Inflammatory macrophage treated with lipopolysaccharide for 4 hours (primary cell): Measurements from ENCODE around the gene PTF1A.

Experiments used
- DNase-seq: peaks from one replicate; pipeline ENCODE4 v3.0.0-alpha.2; 2020

Gene PTF1A, protein sequence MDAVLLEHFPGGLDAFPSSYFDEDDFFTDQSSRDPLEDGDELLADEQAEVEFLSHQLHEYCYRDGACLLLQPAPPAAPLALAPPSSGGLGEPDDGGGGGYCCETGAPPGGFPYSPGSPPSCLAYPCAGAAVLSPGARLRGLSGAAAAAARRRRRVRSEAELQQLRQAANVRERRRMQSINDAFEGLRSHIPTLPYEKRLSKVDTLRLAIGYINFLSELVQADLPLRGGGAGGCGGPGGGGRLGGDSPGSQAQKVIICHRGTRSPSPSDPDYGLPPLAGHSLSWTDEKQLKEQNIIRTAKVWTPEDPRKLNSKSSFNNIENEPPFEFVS

DNA sequence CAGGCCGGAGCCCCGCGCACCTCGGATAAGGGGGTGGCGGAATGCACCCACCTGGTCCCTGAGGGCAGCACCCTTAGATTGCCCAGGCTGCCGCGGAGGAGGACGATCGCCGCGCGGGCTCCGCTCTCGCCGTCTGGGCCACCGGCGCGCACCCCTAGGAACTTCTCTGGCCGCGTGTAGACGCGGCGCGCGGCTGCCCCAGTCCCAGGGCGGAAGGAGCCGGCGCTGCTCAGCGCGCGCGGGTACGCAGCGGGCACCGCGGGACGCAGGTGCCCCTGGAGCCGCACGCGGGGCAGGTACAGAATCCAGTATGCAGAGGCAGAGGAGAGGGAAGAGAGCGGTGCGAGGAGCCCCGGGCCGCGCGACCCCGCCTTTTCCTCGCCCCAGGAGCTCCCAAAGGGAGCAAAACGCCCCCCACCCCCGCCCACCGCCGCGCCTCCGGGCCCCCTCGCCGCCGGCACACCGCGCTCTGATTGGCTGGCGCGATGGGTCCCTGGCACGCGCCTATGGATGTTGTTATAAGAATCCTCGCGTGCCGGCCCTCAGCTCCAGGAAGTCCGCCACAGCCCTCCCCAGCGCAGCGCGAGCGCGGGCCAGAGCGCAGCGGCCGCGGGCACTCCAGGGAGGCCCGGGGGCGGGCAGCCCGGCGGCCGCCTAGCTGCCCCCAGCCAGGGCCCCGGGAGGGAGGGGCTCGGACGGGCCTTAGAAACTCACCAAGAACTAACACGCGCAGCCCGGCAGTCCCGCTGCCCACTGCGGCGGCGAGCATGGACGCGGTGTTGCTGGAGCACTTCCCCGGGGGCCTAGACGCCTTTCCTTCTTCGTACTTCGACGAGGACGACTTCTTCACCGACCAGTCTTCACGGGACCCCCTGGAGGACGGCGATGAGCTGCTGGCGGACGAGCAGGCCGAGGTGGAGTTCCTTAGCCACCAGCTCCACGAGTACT, at the start of gene PTF1A:
PTF1A (plus strand) TSS at position 549 of the 948 bp plus-strand sequence; CDS start at position 768, 219 bp downstream.
- no peak for DNase-seq

- no peak for DNase-seq
These were observed 45.9 kb upstream of the PTF1A start for GRCh38 chr10:23146258-23146657.

DNA sequence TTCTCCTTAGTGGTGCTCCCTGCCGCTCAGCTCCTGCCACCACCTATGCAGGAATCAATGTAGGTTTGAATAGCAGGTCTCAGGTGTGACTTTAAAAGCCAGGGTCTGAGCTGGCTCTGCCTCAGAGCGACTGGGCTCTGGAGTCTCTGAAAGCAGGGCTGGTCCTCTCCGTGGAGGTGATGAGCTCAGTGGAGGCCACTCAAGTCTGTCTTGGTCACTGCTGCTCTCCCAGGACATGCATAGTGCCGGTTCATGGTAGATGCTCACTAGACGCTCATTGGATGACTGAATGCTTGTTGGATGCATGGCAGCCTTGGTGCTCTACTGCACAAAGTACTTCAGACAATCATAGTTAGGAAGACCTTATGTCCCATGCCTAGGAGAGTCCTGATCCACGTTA, 45.1 kb upstream of the PTF1A start:
- DNase-seq: no peak

GRCh38 chr10:23148214-23148613, 43.9 kb upstream of the PTF1A start:
- DNase-seq: no peak

GRCh38 chr10:23150091-23150490, 42.0 kb upstream of the PTF1A start:
- DNase-seq: no peak

- no peak for DNase-seq
These were observed 41.5 kb upstream of the PTF1A start for GRCh38 chr10:23150610-23151009.

GRCh38 chr10:23151071-23151470, 41.0 kb upstream of the PTF1A start:
- no peak for DNase-seq

- DNase-seq: no peak
These were observed 36.9 kb upstream of the PTF1A start for GRCh38 chr10:23155169-23155568.

DNA sequence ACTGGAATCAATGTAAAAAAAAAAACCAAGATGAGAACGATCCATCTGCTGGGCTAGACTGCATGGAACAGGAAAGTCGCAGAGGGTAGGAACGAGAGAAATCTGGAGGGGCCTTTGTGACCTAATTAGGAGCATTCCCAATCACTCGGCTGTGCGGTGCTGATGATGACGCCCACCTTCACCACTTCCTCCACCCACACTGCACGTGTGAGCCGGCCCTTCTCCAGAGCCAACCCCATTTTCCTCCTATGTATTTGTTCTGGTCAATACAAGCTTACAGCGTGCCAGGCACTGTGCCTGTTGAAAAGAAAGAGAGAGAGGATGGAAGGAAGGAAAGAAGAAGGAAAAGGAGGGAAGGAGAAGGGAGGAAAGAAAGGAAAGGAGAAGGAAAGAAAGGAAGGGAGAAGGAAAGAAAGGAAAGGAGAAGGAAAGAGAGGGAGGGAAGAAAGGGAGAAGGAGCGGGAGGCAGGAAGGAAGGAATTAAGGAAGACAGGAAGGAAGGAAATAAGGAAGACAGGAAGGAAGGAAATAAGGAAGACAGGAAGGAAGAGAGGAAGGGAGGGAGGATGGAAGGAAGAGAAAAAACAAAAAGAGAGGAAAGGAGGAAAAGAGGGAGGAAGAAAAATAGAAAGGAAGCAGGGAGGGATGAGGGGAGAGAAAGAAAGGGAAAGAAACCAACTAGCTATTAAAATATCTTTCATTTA, 35.5 kb upstream of the PTF1A start:
- DNase-seq: no peak

DNA sequence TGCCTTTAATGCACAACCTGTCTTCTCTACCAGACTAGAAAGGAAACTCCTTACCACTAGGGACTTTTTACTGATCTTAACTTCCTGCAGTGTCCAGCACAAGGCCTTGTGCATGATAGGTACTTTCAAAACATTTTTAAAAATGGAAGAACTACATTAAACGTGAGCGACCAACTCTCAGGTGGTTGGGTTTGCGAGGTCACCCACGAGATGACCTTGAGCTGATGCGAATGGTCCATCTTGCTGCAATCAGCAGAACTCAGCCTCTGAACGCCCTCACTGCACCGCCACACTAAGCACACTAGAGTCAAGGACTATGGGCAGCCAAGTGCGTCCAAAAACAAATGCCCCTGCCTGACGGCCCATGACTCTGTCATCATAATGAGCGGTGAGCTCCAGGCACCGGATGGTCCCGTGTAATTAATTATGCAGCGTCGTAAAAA, 34.9 kb upstream of the PTF1A start:
- DNase-seq: no peak

DNA sequence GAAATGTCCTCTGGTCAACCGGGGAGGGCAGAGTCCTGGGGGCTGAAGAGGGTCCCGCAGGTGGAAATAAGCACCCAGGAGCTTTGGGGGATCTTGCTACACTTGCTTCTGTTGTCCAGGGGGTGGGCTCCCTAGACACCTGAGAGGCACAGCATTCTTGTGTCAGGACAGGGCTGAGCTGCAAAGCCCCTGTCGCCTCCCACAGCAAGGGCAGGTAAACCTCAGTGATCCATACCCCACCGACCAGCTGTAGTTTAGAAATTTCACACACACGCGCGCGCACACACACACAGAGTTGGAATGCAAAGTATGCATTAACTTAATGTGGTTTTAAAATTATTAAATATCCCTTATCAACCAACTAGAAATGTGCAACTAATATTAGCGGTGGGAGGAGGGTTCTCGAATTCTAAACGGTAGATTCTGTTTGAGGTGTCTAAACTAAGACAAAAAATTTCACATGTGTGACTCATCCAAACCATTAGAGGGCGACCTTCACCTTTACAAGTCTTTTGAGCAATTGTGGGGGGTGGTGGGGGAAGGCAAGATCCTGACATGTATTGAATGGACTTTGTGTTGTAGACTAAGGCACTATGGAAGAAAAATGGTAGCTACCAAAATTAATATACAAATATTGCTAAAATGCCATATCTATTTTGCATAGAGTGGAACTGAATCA, 34.3 kb upstream of the PTF1A start:
- peak; percentile 23 for DNase-seq

DNA sequence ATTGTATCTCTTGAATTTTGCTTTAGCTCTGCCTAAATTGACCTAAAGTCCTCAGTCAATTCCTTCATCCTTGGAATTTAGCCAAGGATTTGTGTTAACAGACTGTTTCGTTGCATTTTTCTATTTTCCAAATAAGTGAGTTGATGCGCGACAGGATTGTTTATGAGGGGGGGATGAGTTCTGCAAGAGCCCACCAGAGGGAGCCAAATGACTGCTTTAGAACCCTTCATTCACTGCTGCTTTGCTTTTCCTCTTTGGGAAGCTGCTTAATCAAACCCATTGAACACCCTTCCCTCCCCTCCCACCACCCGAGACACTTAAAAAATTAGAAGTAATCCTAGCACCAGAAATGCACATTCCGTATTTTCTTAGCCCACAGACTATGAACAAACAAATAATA, 33.7 kb upstream of the PTF1A start:
- peak; percentile 49 for DNase-seq

GRCh38 chr10:23171232-23171876, 20.8 kb upstream of the PTF1A start:
- DNase-seq: no peak

GRCh38 chr10:23172429-23173213, 19.5 kb upstream of the PTF1A start:
- no peak for DNase-seq

DNA sequence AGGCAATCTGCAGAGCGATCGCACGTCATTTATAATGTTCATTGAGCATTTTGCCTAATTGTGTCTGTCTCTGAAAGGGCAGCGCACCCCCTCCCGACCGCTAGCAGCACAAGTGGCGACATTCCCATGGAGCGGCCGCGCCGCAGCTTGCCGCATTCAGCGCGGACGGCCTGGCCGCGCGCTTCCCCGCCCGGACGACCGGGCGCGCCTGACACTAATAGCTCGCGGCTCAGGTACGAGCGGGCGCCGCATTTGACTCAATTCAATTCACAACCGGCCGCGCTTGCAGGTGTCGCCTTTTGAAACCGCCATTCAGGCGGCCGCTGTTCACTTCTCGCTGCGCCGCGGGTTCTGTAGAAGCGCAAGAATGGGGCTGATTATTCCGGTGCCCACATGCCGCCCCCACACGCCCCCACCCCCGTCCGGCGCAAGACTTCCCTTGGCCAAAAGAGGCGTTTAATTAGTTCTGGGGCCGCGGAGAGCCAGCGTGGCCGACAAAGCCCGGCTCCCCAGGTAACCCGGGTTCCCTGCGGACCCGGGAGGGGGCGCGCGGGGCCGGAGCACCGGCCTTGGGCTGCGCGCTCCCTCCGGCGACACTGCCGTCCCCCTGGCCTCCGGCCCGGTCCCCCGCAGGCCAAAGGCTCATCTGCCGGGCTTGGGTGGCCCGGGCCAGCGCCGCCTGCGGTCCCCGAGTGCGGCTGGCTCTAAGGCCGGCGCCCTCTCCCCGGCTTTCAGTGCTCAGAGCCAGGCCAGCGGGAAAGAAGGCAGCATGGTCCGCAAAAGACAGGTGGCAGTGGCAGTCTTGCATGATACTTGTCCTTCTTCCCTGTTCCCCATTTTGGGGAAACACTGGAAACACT, 18.7 kb upstream of the PTF1A start:
- DNase-seq: no peak

DNA sequence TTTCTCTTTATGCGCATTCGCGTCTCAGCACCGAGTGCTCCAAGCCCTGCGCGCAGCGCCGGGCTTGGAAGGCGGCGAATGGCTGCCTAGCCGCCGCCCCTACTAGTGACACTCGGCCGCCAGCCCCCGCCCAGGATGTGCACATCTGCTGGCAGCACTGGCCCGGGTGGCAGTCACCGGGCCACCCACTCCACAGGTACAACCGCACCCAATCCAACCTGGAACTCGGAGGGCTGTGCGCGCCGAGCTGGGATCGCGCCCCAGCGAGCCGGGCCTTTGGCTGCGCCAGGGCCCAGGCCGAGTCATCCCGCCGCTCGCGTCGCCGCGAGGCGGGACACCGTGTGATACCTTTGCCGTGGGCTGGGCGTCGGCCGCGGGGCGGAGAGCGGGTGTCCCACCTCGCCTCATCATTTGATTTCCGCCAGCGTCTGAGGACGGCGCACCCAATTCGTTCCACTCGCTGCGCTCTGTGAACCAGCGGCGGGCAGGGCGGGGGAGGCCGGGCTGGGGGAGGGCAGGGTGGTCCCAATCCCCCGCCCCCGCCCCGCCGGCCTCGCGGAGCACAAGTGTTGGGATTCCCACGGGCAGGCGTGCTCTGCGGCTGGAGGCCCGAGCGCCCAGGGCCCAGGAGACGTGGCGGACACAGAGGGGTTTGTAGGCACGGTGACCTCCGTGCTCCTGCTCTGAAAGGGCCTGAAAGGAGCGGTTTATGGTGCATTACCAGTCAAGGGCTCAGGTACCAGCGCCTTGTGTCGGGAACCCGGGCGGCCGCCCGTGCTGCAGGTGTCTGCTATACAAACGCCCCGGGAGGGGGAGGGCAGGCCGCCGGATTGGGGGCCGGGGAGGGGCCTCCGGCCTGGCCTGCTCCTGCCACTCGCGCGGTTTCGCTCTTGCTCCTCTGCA, 17.8 kb upstream of the PTF1A start:
- DNase-seq: no peak

- DNase-seq: no peak
These were observed 17.1 kb upstream of the PTF1A start for GRCh38 chr10:23174977-23175512.

- DNase-seq: no peak
These were observed 5.9 kb upstream of the PTF1A start for GRCh38 chr10:23186178-23186577.

GRCh38 chr10:23186697-23187096, 5.4 kb upstream of the PTF1A start:
- DNase-seq: no peak
